GM19099 (cell line): Measurements from ENCODE around the gene ACTC1.

ENCODE experiments used
- POLR2A ChIP-seq: IDR thresholded peaks from 3 replicates; pipeline ENCODE4 v1.6.1; 2011; ENCODE audit warnings: low read depth; ENCODE audit not compliant: insufficient read length; ENCODE audit errors: extremely low read depth

ACTC1 gene

GRCh38 chr15:34804776-34805175, 9.4 kb upstream of the ACTC1 start:
- TF ChIP-seq POLR2A, result no peak

DNA sequence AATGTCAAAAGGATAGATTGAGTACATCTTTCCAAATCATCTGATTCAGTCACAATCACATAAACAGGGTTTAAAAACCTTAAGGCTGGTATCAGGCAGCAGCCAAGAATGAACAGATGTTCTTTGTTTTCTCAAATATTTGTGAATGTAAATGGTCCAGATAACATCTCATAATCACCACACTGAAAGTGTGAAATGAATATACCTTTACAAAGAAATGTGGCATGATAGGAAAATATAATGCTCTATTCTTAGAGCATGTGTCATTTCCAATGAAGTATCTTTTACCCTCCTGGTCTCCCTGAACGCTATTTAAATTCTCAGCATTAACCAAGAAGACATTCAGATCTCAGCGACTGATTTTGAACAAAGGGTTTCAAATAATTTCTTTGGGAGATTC, 8.8 kb upstream of the ACTC1 start:
- TF ChIP-seq POLR2A, result no peak

- TF ChIP-seq POLR2A, result no peak
Measured at GRCh38 chr15:34802803-34803750, 7.7 kb upstream of the ACTC1 start.

GRCh38 chr15:34802371-34802770, 7.0 kb upstream of the ACTC1 start:
- no peak for TF ChIP-seq POLR2A

DNA sequence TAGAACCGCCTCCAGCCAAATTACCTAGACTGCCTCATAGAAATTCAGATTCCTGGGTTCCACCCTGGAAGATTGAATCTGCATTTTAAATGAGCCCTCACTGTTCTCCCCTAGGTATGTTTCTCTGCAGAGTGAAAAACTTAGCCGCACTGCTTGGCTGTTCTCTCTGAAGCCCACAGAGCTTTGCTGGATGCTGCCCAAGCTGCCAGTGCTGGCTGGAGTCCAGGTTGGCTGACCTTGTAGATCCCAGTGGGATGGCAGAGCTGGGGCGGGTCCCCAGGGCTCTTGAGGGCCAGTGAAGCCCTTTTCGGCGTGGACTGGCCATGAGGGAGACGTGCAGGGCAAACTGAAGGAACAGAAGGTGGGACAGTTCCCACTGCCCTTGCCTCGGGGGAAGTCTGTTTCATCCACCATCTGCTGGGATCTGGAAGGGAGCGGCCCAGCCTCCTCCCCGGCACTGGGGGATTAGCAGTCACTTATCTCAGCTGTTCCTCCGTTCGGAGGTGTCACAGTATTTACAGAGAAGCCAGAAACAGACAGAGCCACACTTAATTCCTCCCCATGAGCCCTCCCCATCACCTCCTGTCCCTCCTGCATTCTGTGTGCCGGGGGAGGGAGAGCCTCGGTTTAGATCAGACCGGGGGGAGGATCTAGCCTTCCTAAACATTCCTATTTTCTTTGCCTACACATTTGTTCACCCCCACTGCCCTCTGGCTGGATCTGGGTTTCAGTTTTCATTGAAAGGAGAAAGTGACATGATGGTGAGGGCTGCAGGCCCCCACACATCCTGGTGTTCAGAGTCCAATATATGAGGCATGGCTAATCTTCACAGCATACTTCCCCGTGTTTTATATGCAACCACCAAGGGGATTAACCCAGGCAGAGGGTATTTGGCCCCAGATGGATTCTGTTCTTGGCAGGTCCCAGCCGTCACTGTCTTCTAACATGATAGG, 4.1 kb upstream of the ACTC1 start:
- TF ChIP-seq POLR2A, result no peak

DNA sequence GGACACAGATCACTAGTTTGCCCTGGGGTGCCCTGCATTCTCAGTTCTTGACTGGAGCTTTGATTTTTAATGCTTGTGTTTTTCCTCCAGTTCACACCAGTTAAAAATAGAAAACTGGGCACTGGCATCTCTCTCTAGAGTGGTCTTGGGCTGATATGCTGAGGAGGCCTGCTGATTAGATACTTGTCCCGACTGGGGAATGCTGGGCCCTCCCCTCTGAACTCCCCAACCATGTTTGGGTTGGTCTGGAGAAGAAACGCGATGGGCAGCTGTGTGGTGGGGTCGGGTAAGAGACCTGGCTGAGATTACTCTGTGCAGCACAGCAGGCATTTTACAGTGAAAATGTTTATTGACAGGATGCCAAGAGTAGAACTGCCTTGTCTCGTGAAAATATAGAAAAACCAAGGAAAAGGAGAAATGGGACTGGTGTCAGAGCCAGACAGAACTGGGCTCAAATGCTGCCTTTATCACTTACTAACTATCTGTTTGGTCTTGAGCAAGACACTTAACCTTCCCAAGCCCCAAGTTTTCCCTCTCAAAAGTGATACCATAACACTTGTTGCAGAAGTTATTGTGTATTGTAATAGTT, 1.6 kb upstream of the ACTC1 start:
- no peak for TF ChIP-seq POLR2A

DNA sequence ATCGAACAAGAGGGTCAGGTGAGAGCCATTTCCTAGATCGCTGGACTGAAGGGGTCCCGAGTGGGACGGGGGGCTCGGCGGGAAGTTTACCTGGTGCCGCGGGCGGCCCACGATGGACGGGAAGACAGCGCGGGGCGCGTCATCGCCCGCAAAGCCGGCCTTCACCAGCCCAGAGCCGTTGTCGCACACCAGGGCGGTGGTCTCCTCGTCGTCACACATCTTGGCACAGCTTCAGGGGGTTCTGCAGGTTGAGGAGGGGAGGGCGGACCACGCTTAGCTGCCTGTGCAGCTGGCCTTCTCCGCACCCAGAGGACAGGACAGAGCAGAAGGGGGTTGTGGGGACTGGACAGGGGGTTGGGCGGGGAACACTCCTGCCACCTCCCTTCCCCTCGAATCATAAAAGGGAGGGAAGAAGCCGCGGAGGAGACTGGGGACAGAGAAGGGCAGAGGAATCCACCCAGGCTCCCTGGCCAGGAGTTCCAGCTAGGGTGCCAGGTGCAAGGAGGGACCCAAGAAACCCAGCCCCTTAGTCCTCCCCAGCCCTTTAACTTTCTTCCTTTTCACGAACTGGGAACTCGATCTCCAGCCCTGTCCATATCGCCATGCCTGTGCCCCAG, 651 bp downstream of the ACTC1 start:
- TF ChIP-seq POLR2A, result no peak

GRCh38 chr15:34793901-34794300, 1.4 kb downstream of the ACTC1 start:
- TF ChIP-seq POLR2A, result no peak

DNA sequence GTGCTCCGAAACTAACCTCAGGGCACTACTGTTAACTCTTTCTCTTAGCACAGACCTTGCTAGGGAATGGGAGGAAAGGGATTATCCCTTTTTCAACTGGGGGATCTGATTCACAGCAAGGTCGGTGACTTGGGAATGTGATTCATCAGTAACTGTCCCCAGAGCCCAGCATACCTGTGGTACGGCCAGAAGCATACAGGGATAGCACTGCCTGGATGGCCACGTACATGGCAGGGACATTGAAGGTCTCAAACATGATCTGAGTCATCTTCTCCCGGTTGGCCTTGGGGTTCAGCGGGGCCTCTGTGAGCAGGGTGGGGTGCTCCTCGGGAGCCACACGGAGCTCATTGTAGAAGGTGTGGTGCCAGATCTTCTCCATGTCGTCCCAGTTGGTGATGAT, 2.3 kb downstream of the ACTC1 start:
- no peak for TF ChIP-seq POLR2A

GRCh38 chr15:34791701-34792100, 3.6 kb downstream of the ACTC1 start:
- TF ChIP-seq POLR2A, result no peak

DNA sequence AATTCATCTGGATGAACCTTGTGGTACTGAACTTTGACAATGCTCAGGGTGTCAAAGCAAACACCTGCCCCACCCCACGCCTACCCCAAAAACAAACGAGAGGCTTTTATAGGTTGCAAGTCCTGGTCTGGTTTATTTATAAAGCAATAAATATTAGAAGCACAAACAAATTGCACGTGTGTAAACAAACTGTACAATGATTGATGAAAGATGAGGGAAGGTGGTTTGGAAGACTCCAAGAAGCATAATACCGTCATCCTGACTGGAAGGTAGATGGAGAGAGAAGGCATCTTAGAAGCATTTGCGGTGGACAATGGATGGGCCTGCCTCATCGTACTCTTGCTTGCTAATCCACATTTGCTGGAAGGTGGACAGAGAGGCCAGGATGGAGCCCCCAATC, 5.2 kb downstream of the ACTC1 start:
- TF ChIP-seq POLR2A, result no peak

- TF ChIP-seq POLR2A, result no peak
Measured at GRCh38 chr15:34789326-34789725, 6.0 kb downstream of the ACTC1 start.

GRCh38 chr15:34786206-34786605, 9.1 kb downstream of the ACTC1 start:
- no peak for TF ChIP-seq POLR2A

GRCh38 chr15:34783991-34784390, 11.4 kb downstream of the ACTC1 start:
- no peak for TF ChIP-seq POLR2A

GRCh38 chr15:34783431-34783830, 11.9 kb downstream of the ACTC1 start:
- no peak for TF ChIP-seq POLR2A

DNA sequence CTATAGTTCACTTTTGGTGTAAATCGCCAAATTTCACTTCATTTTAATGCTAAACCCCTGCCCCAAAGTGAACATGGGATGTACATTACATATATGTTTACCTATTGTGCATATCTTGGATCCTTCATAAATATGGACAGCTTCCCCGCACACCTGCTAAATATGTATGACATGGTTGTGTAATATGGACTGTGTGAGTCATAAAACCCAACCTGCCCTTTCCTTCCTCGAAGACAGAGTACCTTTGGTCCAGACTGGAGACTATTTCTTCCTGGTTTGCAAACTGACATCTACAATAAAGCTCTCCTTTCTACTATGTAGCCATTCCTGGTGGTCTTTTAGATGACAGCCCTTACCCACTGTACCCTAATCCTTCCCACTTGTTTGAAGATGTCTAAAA, 12.4 kb downstream of the ACTC1 start:
- no peak for TF ChIP-seq POLR2A

DNA sequence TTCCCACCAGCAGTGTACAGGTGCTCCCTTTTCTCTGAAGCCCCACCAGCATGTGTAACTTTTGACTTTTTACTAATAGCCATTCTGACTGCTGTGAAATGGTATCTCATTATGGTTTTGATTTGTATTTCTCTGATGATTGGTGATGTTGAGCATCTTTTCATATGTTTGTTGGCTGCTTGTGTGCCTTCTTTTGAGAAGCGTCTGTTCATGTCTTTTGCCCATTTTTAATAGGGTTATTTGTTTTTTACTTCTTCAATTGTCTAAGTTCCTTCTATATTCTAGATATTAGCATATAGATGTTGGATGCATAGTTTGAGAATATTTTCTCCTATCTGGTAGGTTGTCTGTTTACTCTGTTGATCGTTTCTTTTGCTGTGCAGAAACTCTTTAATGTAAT, 14.6 kb downstream of the ACTC1 start:
- no peak for TF ChIP-seq POLR2A
